Measurements from ENCODE around the gene SSTR1.
A peak's percentile ranks its signal among the peaks of the same experiment; 100 is the strongest.

Gene SSTR1

DNA sequence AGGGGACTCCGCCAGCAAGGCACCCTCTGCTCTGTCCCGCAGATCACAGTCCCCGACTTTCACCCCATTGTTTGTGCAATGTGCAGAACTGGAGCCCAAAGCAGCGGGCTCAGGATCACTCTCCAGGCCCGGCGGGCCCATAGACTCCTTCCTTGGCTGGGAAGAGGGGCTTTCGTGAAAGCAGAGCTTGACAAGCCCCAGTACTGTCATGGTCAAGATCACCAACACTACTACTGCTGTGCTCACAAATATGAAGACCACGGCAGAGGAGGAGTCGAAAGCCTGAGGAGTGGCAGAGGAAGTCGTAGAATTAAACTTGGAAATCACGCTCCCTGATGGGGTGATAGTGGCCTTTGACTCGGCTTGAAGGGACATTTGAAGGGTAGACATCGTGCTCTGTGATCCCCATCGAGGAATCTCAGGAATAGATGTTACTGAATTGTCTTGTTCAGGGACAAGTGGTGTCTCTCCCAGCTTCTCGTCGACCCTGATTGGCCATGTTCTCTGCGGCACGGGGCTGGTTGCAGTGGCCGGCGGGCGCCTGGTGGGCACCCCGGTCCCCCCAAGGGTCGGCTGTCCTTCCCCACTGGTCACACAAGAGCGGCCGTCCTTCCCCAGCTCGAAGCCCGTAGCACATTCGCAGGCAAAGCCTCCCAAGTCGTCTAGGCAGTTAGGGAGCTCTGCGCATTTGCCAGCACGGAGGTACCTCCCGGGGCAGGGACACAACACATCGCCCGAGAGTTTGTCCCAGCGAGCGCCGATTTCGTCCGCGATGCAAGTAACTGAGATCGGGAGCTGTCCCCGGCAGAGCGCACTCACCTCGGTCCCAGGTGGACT is 47.1 kb downstream of the SSTR1 start:
- DNase-seq (ENCODE audit: low read depth) = peak; percentile 15
- TF ChIP-seq CTCF (conservative IDR thresholded peaks at IDR 0.05; ENCODE audit: low read length) = no peak
- H3K4me3 ChIP-seq (ENCODE audit: low read length) = peak overlapping the region; percentile 53

DNA sequence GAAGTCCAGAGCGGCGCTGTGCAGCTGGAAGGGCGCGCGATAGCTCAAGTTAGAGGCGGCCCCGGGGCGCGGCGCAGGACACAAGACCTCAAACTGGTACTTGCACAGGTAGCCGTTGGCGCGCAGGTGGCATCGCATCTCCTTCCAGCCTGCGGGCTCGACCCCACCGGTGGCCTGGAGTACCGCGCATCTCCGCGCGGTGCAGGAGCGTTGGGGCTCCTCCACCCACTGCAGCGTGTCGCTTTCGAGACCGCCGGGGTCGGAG is 47.6 kb downstream of the SSTR1 start:
- no peak for DNase-seq (ENCODE audit: low read depth)
- peak overlapping the region; percentile 53 for H3K4me3 ChIP-seq (ENCODE audit: low read length)
- TF ChIP-seq CTCF (conservative IDR thresholded peaks at IDR 0.05; ENCODE audit: low read length) = no peak

- TF ChIP-seq CTCF (conservative IDR thresholded peaks at IDR 0.05; ENCODE audit: low read length) = no peak
- DNase-seq (ENCODE audit: low read depth) = peak; percentile 64
- peak within 1 kb of the TSS; percentile 53 for H3K4me3 ChIP-seq (ENCODE audit: low read length)
Measured at GRCh38 chr14:38255673-38256532, 48.2 kb downstream of the SSTR1 start, which contains the start of gene CLEC14A. Gene CLEC14A (minus strand): TSS chr14:38256093. CDS start chr14:38256022, 71 bp downstream.

GRCh38 chr14:38256533-38256840 is 48.8 kb downstream of the SSTR1 start:
- H3K4me3 ChIP-seq (ENCODE audit: low read length) = no peak overlapping the region
- DNase-seq (ENCODE audit: low read depth) = no peak
- peak; percentile 18; the same call in 1 of the 2 replicates for TF ChIP-seq CTCF (conservative IDR thresholded peaks at IDR 0.05; ENCODE audit: low read length)

DNA sequence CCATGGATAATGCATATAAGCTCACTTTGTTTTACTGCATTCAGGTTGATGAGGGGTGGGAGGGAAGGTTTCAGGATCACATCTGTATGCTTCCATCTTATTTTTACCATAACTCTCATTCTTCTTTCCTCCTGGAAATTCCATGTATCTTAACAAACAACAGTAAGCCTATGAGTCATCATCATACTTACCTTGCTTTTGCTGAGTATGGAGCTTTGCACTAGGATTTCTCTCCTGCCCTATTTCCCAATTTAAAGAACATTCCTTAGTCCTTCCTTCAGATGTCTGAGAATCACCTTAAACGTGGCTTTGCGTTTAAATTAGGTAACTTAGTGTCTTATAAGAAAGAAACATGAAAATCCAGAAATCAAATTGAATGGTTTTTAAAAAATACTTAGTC is 49.8 kb downstream of the SSTR1 start:
- TF ChIP-seq CTCF (conservative IDR thresholded peaks at IDR 0.05; ENCODE audit: low read length) = no peak
- no peak overlapping the region for H3K4me3 ChIP-seq (ENCODE audit: low read length)
- no peak for DNase-seq (ENCODE audit: low read depth)

DNA sequence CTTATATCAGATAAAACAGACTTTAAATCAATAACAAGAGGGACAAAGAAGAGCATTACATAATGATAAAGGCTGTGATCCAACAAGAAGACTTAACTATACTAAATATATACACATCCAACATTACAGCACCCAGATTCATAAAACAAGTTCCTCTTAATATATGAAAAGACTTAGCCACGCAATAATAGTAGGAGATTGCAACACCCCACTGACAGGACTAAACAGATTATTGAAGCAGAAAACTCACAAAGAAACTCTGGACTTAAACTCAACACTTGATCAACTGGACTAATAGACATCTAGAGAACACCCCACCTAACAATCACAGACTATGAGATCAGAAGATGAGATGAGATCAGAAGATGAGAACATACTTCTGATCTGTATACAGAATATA is 53.9 kb downstream of the SSTR1 start:
- no peak overlapping the region for H3K4me3 ChIP-seq (ENCODE audit: low read length)
- no peak for TF ChIP-seq CTCF (conservative IDR thresholded peaks at IDR 0.05; ENCODE audit: low read length)
- DNase-seq (ENCODE audit: low read depth) = no peak
